ENCODE data around the gene GPAM. TPM values are rescaled to one million over a fixed set of nuclear protein-coding genes. Genes with fewer than 3 reads are reported as not detected.

The GPAM gene
- total RNA-seq, 6 donors from 2014 or later, result 6.7 to 26.2 (median 10.6) TPM

DNA sequence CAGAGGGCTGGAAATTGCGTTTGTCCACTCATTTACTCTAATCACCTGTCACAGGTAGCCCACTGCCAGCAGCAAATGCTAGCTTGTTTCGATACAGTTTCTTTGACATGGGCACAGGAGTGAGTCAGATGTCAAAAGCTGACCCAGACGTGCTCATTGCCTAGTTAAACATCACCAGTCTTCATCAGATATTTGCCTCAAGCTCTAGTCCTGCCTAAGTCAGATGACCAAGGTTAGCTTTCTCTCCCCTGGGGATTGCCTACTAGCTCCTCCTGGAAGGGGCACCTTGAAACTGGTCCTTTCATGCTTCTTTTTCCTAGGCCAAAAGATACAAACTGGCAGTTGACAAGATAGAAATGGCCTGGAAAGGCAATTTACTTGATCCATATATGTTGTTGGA lies 35.2 kb downstream of the GPAM start:
- H3K27ac ChIP-seq, result no peak overlapping the region
- H3K36me3 ChIP-seq, result peaks cover 2 to 23% (median 10%) of the 10 kb centered on the region in 4 donors
- no peaks in the 10 kb centered on the region for H3K4me1 ChIP-seq
- TF ChIP-seq POLR2AphosphoS5 (IDR thresholded peaks at IDR 0.05) (no peak), EP300 (IDR thresholded peaks at IDR 0.05) (no peak), POLR2A (IDR thresholded peaks at IDR 0.05) (no peak)
- TF ChIP-seq, protein P1, sequence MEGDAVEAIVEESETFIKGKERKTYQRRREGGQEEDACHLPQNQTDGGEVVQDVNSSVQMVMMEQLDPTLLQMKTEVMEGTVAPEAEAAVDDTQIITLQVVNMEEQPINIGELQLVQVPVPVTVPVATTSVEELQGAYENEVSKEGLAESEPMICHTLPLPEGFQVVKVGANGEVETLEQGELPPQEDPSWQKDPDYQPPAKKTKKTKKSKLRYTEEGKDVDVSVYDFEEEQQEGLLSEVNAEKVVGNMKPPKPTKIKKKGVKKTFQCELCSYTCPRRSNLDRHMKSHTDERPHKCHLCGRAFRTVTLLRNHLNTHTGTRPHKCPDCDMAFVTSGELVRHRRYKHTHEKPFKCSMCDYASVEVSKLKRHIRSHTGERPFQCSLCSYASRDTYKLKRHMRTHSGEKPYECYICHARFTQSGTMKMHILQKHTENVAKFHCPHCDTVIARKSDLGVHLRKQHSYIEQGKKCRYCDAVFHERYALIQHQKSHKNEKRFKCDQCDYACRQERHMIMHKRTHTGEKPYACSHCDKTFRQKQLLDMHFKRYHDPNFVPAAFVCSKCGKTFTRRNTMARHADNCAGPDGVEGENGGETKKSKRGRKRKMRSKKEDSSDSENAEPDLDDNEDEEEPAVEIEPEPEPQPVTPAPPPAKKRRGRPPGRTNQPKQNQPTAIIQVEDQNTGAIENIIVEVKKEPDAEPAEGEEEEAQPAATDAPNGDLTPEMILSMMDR (IDR thresholded peaks at IDR 0.05), result no peak
- H3K9me3 ChIP-seq, result no peaks in the 10 kb centered on the region
- WGBS, 2 donors, result 91 to 100% methylated on average over 3 of the region's 3 CpGs
- ATAC-seq (ENCODE audit: low FRiP score in 2 of 2), result no peak
- DNase-seq, result no peak
- H3K4me3 ChIP-seq, result no peak overlapping the region
- no peaks in the 10 kb centered on the region for H3K27me3 ChIP-seq

DNA sequence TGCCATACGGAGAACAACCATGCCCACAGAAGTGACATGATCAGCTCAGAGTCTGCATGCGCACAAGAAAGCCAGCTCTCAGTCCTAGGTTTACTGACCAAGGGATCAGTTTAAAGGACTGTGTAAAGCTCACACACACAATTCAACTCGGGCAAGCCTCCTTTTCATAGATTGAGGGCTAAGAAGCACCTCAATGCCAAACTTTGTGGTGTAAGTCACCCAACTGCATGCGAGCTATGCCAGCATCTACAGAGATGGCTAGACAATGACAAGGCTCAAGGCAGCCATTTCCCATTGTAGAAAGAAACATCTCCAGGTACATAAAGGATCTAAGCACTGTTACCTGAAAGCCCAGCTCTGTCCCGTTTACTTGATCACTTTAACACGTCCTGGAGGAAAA lies 36.8 kb downstream of the GPAM start:
- H3K36me3 ChIP-seq, result peaks cover 0 to 15% (median 4%) of the 10 kb centered on the region in 4 donors
- WGBS, 2 donors, result 88 to 96% methylated on average over 6 of the region's 6 CpGs
- TF ChIP-seq, protein P1 (IDR thresholded peaks at IDR 0.05), result no peak
- TF ChIP-seq POLR2A (IDR thresholded peaks at IDR 0.05) (no peak), POLR2AphosphoS5 (IDR thresholded peaks at IDR 0.05) (no peak)
- H3K27ac ChIP-seq, result no peak overlapping the region
- no peaks in the 10 kb centered on the region for H3K9me3 ChIP-seq
- no peaks in the 10 kb centered on the region for H3K4me1 ChIP-seq
- H3K4me3 ChIP-seq, result no peak overlapping the region
- ATAC-seq (ENCODE audit: low FRiP score in 2 of 2), result no peak
- no peak for DNase-seq
- H3K27me3 ChIP-seq, result no peaks in the 10 kb centered on the region

DNA sequence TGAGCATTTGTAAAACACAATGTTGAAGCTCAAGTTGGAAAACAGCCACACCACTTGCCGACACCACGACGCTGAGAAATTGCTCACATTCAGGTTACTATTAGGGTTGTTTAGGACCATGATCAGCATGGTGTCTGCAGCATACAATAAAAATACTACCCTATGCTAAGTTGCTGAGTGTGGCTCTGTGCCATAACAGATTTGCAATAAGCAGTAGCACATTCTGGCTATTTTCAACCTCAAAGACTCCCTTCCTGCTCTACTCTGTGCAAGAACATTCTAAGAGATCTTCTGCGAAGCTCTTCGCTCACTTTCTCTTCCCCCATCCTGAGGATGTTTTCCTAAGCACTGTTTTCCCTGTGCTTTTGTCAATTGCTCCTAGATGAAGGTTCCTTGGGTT lies 38.3 kb downstream of the GPAM start:
- no peak for TF ChIP-seq EP300 (IDR thresholded peaks at IDR 0.05)
- TF ChIP-seq, protein P1 (IDR thresholded peaks at IDR 0.05), result no peak
- no peak for TF ChIP-seq POLR2AphosphoS5 (IDR thresholded peaks at IDR 0.05)
- no peak for TF ChIP-seq POLR2A (IDR thresholded peaks at IDR 0.05)
- H3K27ac ChIP-seq, result no peak overlapping the region
- no peaks in the 10 kb centered on the region for H3K9me3 ChIP-seq
- DNase-seq (no peak), ATAC-seq (ENCODE audit: low FRiP score in 2 of 2) (no peak)
- peaks cover 0 to 7% (median 0%) of the 10 kb centered on the region in 4 donors for H3K36me3 ChIP-seq
- no peaks in the 10 kb centered on the region for H3K27me3 ChIP-seq
- H3K4me1 ChIP-seq, result no peaks in the 10 kb centered on the region
- WGBS, 2 donors, result 91% methylated on average over 5 of the region's 5 CpGs
- H3K4me3 ChIP-seq, result no peak overlapping the region

DNA sequence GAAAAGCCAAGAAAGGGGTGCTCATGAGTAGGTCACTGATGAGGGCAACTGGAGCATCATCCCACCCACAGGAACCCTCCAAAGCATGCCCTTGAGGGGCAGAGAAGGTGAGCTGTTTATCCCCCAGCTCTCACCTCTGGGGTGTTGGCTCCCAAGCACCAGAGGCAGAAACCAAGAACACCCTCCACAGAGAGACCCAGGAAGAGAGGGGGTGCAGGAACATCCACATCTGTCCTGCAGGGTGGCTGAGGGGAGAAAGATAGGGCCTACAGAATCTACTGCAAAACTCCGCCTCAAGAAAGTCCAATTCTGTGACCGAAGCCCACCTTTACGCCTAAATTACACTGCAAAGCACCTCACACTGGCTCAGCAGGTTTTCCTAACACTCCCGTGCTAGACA lies 40.1 kb downstream of the GPAM start:
- Histone ChIP-seq H3K4me3 (no peak overlapping the region), H3K4me1 (no peaks in the 10 kb centered on the region), H3K27me3 (no peaks in the 10 kb centered on the region), H3K27ac (no peak overlapping the region), H3K36me3 (peaks cover 0 to 7% (median 0%) of the 10 kb centered on the region in 4 donors), H3K9me3 (no peaks in the 10 kb centered on the region)
- DNase-seq (no peak), ATAC-seq (ENCODE audit: low FRiP score in 2 of 2) (no peak)
- TF ChIP-seq POLR2A (IDR thresholded peaks at IDR 0.05) (no peak), EP300 (IDR thresholded peaks at IDR 0.05) (no peak)
- TF ChIP-seq, protein P1 (IDR thresholded peaks at IDR 0.05), result no peak
- 71 to 74% methylated on average over 4 of the region's 4 CpGs for WGBS, 2 donors

DNA sequence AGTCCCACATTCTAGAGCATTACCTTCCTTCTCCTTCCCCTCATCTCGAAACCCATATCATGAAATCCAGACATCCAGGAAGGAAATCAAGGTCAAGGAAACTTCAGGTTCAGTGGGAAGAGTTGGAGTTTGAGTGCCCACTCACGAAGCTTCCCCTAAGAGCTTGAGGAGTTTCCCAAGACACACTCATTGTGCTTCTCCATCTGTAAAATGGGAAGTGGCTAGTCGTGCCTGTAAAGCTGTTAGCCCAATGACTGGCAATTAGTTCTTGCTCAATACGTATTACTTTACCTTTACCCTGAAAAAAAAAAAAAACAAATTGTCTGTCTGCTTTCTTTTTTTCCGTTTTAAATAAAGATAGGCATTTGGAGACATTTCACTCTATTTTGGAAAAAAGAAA lies 42.3 kb downstream of the GPAM start:
- no peak overlapping the region for H3K27ac ChIP-seq
- DNase-seq (no peak), ATAC-seq (ENCODE audit: low FRiP score in 2 of 2) (no peak)
- no peaks in the 10 kb centered on the region for H3K4me1 ChIP-seq
- H3K36me3 ChIP-seq, result no peaks in the 10 kb centered on the region
- H3K9me3 ChIP-seq, result no peaks in the 10 kb centered on the region
- WGBS, 2 donors, result 60 to 72% methylated on average over 5 of the region's 5 CpGs
- no peak overlapping the region for H3K4me3 ChIP-seq
- TF ChIP-seq POLR2AphosphoS5 (IDR thresholded peaks at IDR 0.05), result no peak
- TF ChIP-seq, protein P1 (IDR thresholded peaks at IDR 0.05), result no peak
- no peak for TF ChIP-seq POLR2A (IDR thresholded peaks at IDR 0.05)
- no peak for TF ChIP-seq EP300 (IDR thresholded peaks at IDR 0.05)
- H3K27me3 ChIP-seq, result no peaks in the 10 kb centered on the region

Data from upper lobe of left lung (tissue), 6 donors.